Suppressor macrophage treated with lipopolysaccharide for 1 hour (primary cell): ENCODE results near the gene OR8B12.

Experiments used
- DNase-seq, 3 donors: peaks; one replicate each; pipeline ENCODE4 v3.0.0-alpha.2; 2020 to 2022

Gene OR8B12, protein sequence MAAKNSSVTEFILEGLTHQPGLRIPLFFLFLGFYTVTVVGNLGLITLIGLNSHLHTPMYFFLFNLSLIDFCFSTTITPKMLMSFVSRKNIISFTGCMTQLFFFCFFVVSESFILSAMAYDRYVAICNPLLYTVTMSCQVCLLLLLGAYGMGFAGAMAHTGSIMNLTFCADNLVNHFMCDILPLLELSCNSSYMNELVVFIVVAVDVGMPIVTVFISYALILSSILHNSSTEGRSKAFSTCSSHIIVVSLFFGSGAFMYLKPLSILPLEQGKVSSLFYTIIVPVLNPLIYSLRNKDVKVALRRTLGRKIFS

DNA sequence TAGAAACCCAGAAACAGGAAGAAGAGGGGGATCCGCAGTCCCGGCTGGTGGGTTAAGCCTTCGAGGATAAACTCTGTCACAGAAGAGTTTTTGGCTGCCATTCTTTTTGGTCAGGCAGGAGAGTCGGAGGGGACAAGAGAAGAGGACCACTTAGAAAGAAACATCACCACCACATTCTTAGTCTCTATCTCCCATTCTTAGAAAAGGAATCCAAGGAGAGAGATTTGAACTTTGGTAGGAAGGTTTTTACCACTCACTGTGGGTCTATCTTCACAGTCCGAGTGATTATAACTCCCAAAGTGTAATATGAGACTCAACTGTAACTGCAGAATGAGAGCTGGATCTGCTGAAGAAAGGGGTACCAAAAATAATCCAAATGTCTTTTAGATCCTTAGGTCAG is at the start of gene OR8B12:
Gene OR8B12, minus strand, starts transcription at position 101 of the 400 bp plus-strand sequence. Its CDS starts 0 bp downstream, at position 101.
- no peak for DNase-seq

- no peak for DNase-seq
Observed at GRCh38 chr11:124592627-124593026, 49.2 kb upstream of the OR8B12 start.

DNA sequence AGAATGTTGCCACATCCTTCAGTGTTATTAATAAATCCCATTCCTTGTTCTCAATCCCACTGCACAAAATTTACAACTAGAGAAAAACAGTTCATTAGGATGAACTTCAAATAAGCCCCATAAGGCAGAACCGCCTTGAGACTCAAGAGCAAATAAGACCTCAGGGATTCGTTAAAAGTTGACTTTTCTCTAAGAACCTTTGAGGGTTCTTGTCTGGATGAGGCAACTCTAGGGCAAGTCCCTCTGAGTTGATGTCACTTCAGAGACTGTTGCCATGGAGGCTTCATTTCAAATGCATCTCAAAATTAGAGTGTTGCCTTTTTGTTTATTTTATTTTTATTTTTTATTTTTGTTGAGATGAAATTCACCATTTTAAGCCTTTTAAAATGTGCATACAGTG is 48.0 kb upstream of the OR8B12 start:
- no peak for DNase-seq

DNA sequence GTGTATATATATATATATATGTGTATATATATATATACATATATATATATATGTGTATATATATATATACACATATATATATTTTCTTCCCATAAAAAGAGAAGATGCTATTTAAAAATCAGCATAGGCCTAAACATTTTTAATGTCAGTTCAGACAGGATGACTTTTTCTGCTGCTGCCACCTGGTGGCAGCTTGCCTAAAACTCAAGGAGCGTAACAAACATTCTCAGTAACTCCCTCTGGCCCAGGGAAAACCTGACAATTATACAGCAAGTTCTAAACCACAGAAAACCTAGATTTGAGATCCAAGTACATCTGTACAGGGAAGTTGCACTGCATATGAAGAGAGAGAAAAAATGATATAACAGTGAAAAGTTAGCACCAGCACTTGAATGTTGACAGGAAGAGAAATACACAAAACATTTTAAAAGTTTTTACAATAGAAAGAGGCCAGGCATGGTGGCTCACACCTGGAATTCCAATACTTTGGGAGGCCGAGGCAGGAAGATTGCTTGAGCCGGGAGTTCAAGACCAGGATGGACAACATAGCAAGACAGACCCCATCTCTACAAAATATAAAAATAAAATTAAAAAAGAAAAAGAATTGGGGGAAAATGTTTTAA is 42.9 kb upstream of the OR8B12 start:
- DNase-seq = peak; percentile 70 to 79 (median 79)

DNA sequence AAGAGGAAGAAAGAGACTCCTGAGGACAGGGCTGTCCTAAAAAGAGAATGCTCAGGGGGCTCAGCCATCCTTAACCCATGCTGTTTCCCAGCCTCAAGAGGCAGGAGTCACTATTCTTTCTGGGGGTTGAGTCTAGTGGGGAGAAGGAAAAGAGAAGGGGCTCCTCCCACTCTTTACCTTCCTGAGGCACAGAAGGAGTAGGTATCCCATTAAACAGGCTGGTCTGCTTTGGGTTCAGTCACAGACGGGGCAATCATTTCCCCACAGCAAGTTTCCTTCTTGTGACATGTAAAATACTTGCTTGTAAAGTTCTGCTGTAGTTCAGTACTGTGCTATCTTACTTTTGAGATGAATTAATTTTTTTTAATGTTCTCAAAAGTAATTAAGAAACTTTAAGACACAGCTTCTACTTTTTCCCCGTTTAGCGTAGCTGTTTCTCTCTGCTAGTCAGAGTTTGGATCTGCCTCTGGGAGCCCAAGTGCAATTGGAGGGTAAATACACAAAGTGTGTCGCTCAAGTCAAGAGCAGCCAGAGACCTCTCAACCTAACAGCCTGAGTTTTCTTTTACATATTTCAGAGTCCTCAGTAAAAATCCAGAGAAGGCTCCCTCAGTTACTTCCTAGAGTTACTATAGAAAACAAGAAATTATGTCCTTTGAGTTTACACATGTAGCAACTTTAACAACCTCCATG is 41.4 kb upstream of the OR8B12 start:
- DNase-seq = no peak

DNA sequence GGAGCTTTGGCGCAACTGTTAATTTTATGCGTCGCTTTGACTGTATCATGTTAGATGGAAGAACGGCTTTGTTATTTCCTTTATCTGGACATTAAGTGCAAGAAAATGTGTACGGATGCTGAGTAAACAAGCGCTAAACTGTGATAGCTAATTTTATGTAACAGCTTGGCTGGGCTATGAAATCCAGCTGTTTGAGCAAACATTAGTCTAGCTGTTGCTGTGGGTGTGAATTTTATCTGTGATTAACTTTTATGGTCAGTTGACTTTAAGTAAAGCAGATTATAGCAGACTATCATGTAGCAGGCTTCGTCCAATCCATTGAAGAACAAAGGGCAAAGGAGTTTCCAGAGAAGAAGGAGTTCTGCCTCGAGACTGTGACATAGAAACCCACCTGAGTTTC is 40.3 kb upstream of the OR8B12 start:
- no peak for DNase-seq

- no peak for DNase-seq
Observed at GRCh38 chr11:124582565-124582964, 39.1 kb upstream of the OR8B12 start.

DNA sequence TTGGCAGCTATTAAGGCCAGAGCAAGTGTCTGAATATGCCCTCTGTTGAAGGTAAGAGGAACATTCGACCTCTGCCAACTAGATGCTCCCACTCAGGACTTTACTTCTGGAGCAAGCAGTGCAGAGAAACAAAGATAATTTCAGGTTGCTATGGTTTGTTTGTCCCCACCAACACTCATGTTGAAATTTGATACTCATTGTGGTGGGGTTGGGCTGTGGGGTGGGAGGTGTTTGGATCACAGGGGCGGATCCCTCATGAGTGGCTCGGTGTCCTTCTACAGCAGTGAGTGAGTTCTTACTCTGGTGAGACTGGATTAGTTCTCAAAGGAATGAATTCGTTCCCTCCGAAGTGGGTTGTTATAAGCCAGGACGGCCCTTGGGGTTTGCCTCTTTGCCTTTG is 38.4 kb upstream of the OR8B12 start:
- DNase-seq = no peak

- no peak for DNase-seq
Observed at GRCh38 chr11:124578761-124579160, 35.3 kb upstream of the OR8B12 start.

DNA sequence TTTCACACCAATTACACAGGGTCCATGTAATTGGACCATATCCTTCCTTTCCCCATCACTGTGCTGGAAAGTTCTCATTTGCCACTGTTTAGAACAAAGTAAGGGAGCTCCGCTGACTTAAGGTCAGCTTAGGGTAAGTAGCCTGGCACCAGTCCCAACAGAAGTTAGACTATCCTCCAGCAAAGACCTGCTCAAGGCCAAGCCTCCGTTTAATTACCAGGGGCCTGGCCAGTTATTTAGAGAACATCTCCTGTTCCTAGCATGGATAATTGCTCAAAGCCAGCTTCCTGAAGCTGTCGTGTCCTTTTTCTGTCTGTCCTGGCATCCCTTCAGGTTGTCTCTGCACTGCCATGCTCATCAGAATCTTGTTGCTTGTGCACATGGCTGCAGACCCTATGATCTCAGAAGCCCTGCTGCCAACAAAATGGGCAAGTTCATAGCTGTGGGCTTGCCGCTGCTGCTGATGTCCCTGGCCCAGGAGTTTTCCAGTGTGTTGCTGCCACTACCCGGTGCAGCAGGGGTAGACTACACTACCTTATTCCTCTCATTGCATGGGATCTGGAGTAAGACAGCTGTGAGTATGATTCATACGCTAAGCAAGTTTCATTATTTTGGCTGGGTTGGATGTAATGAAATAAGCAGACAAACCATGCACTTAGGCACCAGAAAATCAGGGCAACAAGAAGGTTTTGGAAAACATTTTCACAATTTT is 34.4 kb upstream of the OR8B12 start:
- DNase-seq = no peak

GRCh38 chr11:124570160-124570559 is 26.7 kb upstream of the OR8B12 start:
- DNase-seq = no peak

GRCh38 chr11:124569697-124570096 is 26.2 kb upstream of the OR8B12 start, which contains the start of gene OR8A1:
TSS of gene OR8A1 (plus strand) at chr11:124569997. CDS start at chr11:124570120, 123 bp downstream.
- DNase-seq = no peak

GRCh38 chr11:124556828-124557227 is 13.4 kb upstream of the OR8B12 start:
- no peak for DNase-seq

- no peak for DNase-seq
Observed at GRCh38 chr11:124551987-124552386, 8.5 kb upstream of the OR8B12 start.

DNA sequence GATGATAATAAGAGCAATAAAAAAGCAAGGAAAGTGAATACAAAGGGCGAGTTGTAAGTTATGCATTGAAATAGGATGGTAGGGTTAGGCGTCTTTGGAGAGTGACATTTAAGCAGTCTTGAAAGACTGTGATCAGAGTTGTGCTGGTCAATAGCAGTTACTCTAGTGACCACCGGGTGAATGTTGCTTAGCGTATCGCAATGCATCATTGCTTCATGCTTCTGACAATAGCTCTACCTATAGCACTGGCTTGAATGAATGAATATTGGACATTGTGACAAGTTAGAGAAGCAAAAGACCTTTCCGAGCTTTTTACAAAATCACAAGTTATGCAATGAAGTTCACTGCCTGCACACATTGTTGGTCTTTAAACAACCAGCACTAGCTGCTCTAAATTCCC is 7.7 kb upstream of the OR8B12 start:
- DNase-seq = no peak

DNA sequence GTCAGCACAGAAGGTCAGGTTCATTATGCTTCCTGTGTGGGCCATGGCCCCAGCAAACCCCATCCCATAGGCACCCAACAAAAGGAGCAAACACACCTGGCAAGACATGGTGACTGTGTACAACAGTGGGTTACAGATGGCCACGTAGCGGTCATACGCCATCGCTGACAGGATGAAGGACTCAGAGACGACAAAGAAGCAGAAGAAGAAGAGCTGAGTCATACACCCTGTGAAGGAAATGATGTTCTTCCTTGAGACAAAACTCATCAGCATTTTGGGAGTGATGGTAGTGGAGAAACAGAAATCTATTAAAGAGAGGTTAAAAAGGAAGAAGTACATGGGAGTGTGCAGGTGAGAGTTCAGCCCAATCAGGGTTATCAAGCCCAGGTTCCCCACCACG is 309 bp downstream of the OR8B12 start:
- DNase-seq = peak; percentile 25 to 44 (median 41)

DNA sequence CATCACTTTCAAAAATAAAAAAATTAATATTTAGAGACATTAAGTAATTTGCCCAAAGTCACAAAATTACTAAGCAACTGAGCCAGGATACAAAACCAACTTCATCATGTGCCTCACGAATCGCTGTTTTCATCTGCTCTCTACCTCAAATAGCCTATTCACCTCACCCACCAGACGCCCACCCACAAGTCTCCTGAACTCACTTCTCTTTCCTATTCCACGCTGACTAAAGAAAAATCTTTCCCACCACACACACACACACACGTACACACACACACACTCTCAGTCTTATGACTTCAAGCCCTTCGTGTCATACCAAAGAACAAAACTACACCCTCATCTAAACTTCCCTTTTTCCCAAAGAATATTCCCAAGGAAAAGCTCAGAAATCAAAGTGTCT is 2.2 kb downstream of the OR8B12 start:
- peak; percentile 29 to 40 (median 36) for DNase-seq

DNA sequence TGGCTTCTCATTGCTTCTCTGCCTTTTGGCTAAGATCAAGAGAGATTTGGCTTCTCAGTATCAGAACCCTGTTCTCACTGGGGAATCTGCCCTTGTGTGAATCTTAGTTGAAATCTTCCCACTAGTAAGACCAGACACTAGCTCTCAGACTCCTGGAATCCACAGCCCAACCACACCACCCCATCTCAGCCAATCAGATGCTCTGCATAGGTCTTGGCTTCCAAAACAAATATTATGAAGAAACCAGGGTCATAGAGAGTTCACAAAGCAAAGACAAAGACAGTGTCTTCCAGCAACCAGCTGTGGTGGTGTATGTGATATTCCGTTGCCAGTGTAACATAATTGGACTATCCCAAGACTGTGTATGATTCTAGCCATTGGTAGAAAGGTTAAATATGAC is 5.4 kb downstream of the OR8B12 start:
- no peak for DNase-seq

DNA sequence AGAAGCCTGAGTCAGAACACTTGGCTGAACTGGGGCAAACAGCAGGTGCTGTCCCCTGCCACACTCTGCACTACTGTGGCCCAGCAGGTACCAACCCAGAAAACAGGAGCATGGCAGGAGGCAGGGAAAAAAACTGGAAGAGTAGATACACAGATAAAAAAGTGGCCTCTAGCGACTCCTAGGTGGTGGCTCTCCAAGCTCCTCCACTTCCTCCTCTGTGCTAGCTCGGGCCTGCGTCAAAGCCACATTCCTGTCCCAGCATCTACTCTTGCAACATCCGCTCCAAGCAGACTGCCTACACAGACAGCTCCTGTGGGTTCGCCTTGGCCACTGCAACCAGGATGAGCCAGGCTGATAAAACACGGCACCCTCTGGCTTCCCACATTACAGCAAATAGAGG is 6.9 kb downstream of the OR8B12 start:
- peak; percentile 51 to 66 (median 53) for DNase-seq

DNA sequence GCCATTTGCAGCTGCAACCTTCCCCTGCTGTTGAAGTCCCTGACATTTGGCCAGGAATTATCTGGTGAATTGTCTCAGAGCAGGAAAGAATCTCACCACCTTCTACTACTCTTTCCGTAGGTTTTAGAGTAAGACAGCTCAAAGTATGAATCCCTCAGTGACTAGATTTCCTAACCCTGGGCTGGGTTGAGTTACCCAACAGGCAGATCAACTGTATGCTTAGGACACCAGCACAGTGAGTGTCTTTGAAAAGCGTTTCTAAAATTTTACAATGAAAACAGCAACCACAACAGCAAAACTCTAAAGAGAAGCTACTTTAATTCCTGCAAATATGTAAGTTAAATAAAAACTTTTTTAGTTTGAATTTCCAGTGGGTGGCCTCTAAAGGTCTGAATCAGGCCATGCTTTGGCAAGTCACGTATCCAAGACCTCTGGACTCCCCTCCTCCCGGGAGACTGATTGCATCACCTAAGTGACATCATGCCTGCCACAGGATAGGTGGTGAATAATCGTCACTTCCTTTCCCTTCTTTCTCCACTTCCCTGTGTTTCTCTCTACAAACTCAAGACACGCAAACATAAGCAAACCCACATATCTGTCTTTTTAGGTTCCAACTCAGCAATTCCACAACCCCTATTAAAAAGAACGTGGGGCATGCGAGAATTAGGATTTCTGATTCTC is 7.8 kb downstream of the OR8B12 start:
- DNase-seq = peak; percentile 21 to 39 (median 37)

- DNase-seq = no peak
Observed at GRCh38 chr11:124534051-124534450, 9.4 kb downstream of the OR8B12 start.

- no peak for DNase-seq
Observed at GRCh38 chr11:124533626-124534025, 9.8 kb downstream of the OR8B12 start.

DNA sequence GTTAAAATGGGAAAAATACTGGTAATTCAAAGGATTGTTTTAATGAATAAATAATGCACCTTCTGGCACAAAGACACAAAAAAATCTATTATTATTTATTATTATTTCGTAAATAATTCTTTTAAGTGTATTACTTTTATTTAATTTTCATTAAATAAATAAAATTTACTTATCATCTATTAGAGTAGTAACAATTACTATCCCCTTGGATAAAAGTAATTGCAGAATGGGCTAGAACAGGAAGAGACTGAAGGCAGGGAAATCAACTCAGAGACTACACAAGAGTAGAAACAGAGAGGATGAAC is 23.0 kb downstream of the OR8B12 start:
- no peak for DNase-seq
